ENCODE measurements around the gene KCNAB2.

Gene KCNAB2

GRCh38 chr1:6094246-6094645 lies 48.6 kb downstream of the KCNAB2 start:
- H3K4me1 Mint-ChIP-seq: peaks cover 15% of the 10 kb centered on the region
- H3K27ac Mint-ChIP-seq: no peak overlapping the region
- no peaks in the 10 kb centered on the region for H3K9me3 Mint-ChIP-seq
- no peak overlapping the region for H3K4me3 Mint-ChIP-seq
- H3K36me3 Mint-ChIP-seq (ENCODE audit: low read depth): no peaks in the 10 kb centered on the region
- TF ChIP-seq CTCF (IDR thresholded peaks at IDR 0.05; ENCODE audit: unreplicated experiment in 3 of 3): no peak
- peaks cover 39% of the 10 kb centered on the region for H3K27me3 Mint-ChIP-seq (ENCODE audit: low read depth)

DNA sequence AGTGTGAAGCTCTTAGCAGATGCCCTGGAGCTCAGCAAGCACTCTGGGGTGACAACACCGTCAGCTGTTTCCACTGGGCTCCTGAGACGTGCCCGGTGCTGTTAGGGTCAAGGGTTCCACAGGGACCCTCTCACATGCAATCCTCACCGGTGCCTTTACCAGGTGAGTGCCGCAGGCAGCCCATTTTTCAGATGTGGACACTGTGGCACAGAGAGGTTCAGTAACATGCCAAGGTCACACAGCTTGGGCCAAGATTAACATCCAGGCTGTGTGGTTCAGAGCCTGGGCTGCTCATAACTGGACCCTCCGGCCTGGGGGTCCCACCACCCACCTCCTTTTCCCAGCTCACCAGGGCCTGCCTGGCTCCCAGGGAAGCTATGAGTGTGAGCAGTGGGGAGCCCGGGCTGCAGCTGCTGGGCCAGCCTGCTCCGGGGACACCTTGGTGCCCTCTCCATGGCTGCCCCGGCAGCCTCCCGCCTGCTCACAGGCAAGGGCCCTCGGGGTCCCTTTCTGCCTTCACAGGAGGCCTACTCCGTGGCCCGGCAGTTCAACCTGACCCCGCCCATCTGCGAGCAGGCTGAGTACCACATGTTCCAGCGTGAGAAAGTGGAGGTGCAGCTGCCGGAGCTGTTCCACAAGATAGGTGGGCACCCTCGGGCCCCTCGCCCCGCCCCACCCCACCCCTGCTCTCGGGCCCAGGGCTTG lies 49.3 kb downstream of the KCNAB2 start:
- no peak for TF ChIP-seq CTCF (IDR thresholded peaks at IDR 0.05; ENCODE audit: unreplicated experiment in 3 of 3)
- no peaks in the 10 kb centered on the region for H3K9me3 Mint-ChIP-seq

GRCh38 chr1:6095511-6096242 lies 50.0 kb downstream of the KCNAB2 start:
- Mint-ChIP-seq H3K36me3 (ENCODE audit: low read depth) (no peaks in the 10 kb centered on the region), H3K4me3 (no peak overlapping the region), H3K27me3 (ENCODE audit: low read depth) (peaks cover 31% of the 10 kb centered on the region), H3K4me1 (peaks cover 15% of the 10 kb centered on the region), H3K27ac (no peak overlapping the region), H3K9me3 (no peaks in the 10 kb centered on the region)
- TF ChIP-seq CTCF (IDR thresholded peaks at IDR 0.05; ENCODE audit: unreplicated experiment in 3 of 3): no peak

More for the DNA sequence above, 49.3 kb downstream of the KCNAB2 start:
- Mint-ChIP-seq H3K36me3 (ENCODE audit: low read depth) (no peaks in the 10 kb centered on the region), H3K4me3 (no peak overlapping the region), H3K27me3 (ENCODE audit: low read depth) (peaks cover 32% of the 10 kb centered on the region), H3K27ac (no peak overlapping the region), H3K4me1 (peaks cover 15% of the 10 kb centered on the region)

DNA sequence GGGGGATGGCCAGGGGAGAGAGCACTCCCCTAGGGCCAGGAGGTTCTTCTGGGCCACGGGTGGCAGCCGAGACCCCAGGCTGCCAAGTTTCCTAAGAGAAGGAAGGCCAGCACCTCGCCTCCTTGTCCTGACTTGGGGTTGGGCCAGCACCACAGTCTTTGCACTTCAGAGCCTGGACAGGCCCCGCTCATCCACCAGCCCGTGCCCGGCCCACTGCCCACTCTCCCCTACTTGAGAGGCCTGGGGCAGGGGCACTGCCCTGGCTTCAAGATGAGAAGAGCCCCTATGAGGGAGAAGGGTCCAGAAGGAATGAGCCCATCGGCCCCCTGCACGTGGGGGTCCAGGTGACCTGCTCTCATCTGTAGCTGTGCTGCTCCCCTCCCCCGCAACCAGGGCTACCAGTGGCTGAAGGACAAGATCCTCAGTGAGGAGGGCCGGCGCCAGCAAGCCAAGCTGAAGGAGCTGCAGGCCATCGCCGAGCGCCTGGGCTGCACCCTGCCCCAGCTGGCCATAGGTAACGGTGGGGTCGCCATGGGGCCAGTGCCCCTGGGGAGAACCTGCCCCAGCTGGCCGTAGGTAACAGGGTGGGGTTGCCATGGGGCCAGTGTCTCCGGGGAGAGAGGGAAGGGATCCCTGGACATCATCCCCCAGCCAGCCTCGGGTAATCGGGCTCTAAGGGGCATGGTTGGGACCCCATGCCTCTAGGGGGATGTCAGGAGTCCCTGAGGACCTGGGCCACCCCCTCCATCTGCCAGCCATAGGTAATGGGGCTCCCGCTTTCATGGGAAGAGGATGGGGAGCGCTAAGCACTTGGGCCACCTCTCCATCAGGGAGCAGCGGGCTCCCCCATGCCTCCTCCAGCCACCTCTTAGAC lies 50.8 kb downstream of the KCNAB2 start:
- Mint-ChIP-seq H3K9me3 (no peaks in the 10 kb centered on the region), H3K27ac (no peak overlapping the region), H3K27me3 (ENCODE audit: low read depth) (peaks cover 23% of the 10 kb centered on the region), H3K4me3 (no peak overlapping the region), H3K36me3 (ENCODE audit: low read depth) (no peaks in the 10 kb centered on the region), H3K4me1 (peaks cover 10% of the 10 kb centered on the region)
- no peak for TF ChIP-seq CTCF (IDR thresholded peaks at IDR 0.05; ENCODE audit: unreplicated experiment in 3 of 3)

- Mint-ChIP-seq H3K9me3 (no peaks in the 10 kb centered on the region), H3K27ac (no peak overlapping the region), H3K4me1 (peaks cover 10% of the 10 kb centered on the region), H3K36me3 (ENCODE audit: low read depth) (no peaks in the 10 kb centered on the region), H3K4me3 (no peak overlapping the region), H3K27me3 (ENCODE audit: low read depth) (peaks cover 16% of the 10 kb centered on the region)
- no peak for TF ChIP-seq CTCF (IDR thresholded peaks at IDR 0.05; ENCODE audit: unreplicated experiment in 3 of 3)
These were observed 51.5 kb downstream of the KCNAB2 start for GRCh38 chr1:6097117-6097595.

Data from nephron (organoid).